HepG2 (cell line): ENCODE results near the gene NOTUM. TPM values are rescaled to one million over a fixed set of nuclear protein-coding genes. Genes with fewer than 3 reads are reported as not detected.
A peak's percentile ranks its signal among the peaks of the same experiment; 100 is the strongest.

Experiments used
- ATF6 ChIP-seq: sonication (generic); formaldehyde crosslinking; conservative IDR thresholded peaks from 2 replicates; pipeline ENCODE4 v1.4.0; 2020; ENCODE audit warnings: missing genetic modification reagents
- DR1 ChIP-seq: sonication (generic); formaldehyde crosslinking; IDR thresholded peaks from 2 replicates; pipeline ENCODE4 v1.8.0; 2021; ENCODE audit warnings: mild to moderate bottlenecking, missing genetic modification reagents, inconsistent platforms
- EP300 ChIP-seq, 3 experiments: sonication (generic) in 1 of 3; formaldehyde crosslinking in 1 of 3; IDR thresholded peaks; 2 replicates each; pipeline versions ENCODE4 v1.5.1 to v1.6.1; 2011 to 2020; ENCODE audit warnings: low read depth in 2 of 3, low read length in 2 of 3, borderline replicate concordance in 1 of 3, improper control_type of control experiment in 1 of 3, mild to moderate bottlenecking in 1 of 3, missing genetic modification reagents in 1 of 3, moderate library complexity in 1 of 3
- KLF11 ChIP-seq: IDR thresholded peaks from 2 replicates; pipeline ENCODE4 v1.6.1; 2016; ENCODE audit warnings: missing compliant biosample characterization
- MEF2D ChIP-seq: sonication (generic); formaldehyde crosslinking; IDR thresholded peaks from 2 replicates; pipeline ENCODE4 v1.5.1; 2020; ENCODE audit warnings: mild to moderate bottlenecking, missing genetic modification reagents
- NCOA1 ChIP-seq: sonication (generic); formaldehyde crosslinking; IDR thresholded peaks from 2 replicates; pipeline ENCODE4 v1.9.0; 2021; ENCODE audit warnings: missing genetic modification reagents
- RFXANK ChIP-seq: IDR thresholded peaks from 2 replicates; pipeline ENCODE4 v1.6.1; 2016
- SRF ChIP-seq: IDR thresholded peaks from 2 replicates; pipeline ENCODE4 v1.6.1; 2011; ENCODE audit warnings: mild to moderate bottlenecking, low read depth, low read length, moderate library complexity
- TARDBP ChIP-seq: sonication (generic); formaldehyde crosslinking; IDR thresholded peaks from 2 replicates; pipeline ENCODE4 v1.8.0; 2022; ENCODE audit warnings: mild to moderate bottlenecking, missing genetic modification reagents
- TRIM24 ChIP-seq: sonication (generic); formaldehyde crosslinking; IDR thresholded peaks from 2 replicates; pipeline ENCODE4 v1.8.0; 2022; ENCODE audit warnings: mild to moderate bottlenecking, missing genetic modification reagents
- U2AF1 ChIP-seq: fragments of 200-400 bp; formaldehyde crosslinking; optimal IDR thresholded peaks from 2 replicates; pipeline ENCODE3; 2017; ENCODE audit warnings: mild to moderate bottlenecking, low read depth, low read length
- ZBTB8A ChIP-seq: sonication (generic); formaldehyde crosslinking; IDR thresholded peaks from 2 replicates; pipeline ENCODE4 v1.4.0; 2020; ENCODE audit warnings: mild to moderate bottlenecking, low read depth, missing genetic modification reagents, borderline replicate concordance
- ZNF138 ChIP-seq: sonication (generic); formaldehyde crosslinking; IDR thresholded peaks from 2 replicates; pipeline ENCODE4 v1.5.0; 2020; ENCODE audit warnings: mild to moderate bottlenecking, low read depth, missing genetic modification reagents
- ZNF160 ChIP-seq: sonication (generic); formaldehyde crosslinking; IDR thresholded peaks from 2 replicates; pipeline ENCODE4 v1.8.0; 2022; ENCODE audit warnings: mild to moderate bottlenecking, inconsistent platforms, missing genetic modification reagents
- ZNF180 ChIP-seq: sonication (generic); formaldehyde crosslinking; IDR thresholded peaks from 2 replicates; pipeline ENCODE4 v1.4.0; 2020; ENCODE audit warnings: low read depth, missing genetic modification reagents, borderline replicate concordance
- ZNF230 ChIP-seq: sonication (generic); formaldehyde crosslinking; IDR thresholded peaks from 2 replicates; pipeline ENCODE4 v1.4.0; 2020; ENCODE audit warnings: mild to moderate bottlenecking, missing genetic modification reagents
- ZNF276 ChIP-seq: sonication (generic); formaldehyde crosslinking; IDR thresholded peaks from 2 replicates; pipeline ENCODE4 v1.4.0; 2020; ENCODE audit warnings: mild to moderate bottlenecking, low read depth, missing genetic modification reagents
- ZNF292 ChIP-seq: sonication (generic); formaldehyde crosslinking; IDR thresholded peaks from 2 replicates; pipeline ENCODE4 v1.8.1; 2022; ENCODE audit warnings: mild to moderate bottlenecking, low read depth, missing genetic modification reagents, borderline replicate concordance
- ZNF296 ChIP-seq: sonication (generic); formaldehyde crosslinking; conservative IDR thresholded peaks from 2 replicates; pipeline ENCODE4 v1.5.0; 2020; ENCODE audit warnings: mild to moderate bottlenecking, missing genetic modification reagents
- ZNF556 ChIP-seq: sonication (generic); formaldehyde crosslinking; IDR thresholded peaks from 2 replicates; pipeline ENCODE4 v1.4.0; 2020; ENCODE audit warnings: mild to moderate bottlenecking, missing genetic modification reagents, borderline replicate concordance
- ZNF597 ChIP-seq: sonication (generic); formaldehyde crosslinking; IDR thresholded peaks from 2 replicates; pipeline ENCODE4 v1.5.0; 2020; ENCODE audit warnings: missing genetic modification reagents
- ZNF766 ChIP-seq: sonication (generic); formaldehyde crosslinking; IDR thresholded peaks from 2 replicates; pipeline ENCODE4 v1.5.0; 2020; ENCODE audit warnings: missing genetic modification reagents, borderline replicate concordance
- ZNF788 ChIP-seq: sonication (generic); formaldehyde crosslinking; IDR thresholded peaks from 2 replicates; pipeline ENCODE4 v1.5.0; 2020; ENCODE audit warnings: mild to moderate bottlenecking, missing genetic modification reagents, borderline replicate concordance
- polyA plus RNA-seq, 8 experiments: library from polyadenylated mRNA; depleted of rRNA in 3 of 8; stranded (reverse) in 7 of 8; unstranded in 1 of 8; fragments of >200 nt; fragmentation: Illumina TruSeq in 4 of 8; extraction: Trizol in 4 of 8; gene quantifications; 2 replicates each; pipeline versions ENCODE4 v1.2.1 to v1.2.3, GENCODE V29; 2011 to 2016; ENCODE audit warnings: low read depth in 4 of 8, missing spikeins in 1 of 8, mixed read lengths in 1 of 8; ENCODE audit not compliant: insufficient read depth in 1 of 8
- total RNA-seq, 5 experiments: library from RNA; depleted of rRNA; stranded (reverse); fragments of >200 nt; fragmentation: Illumina TruSeq; extraction: Trizol; gene quantifications; 2 replicates each; pipeline ENCODE4 v1.2.3, GENCODE V29; 2016; ENCODE audit warnings: low read depth in 1 of 5

NOTUM gene
- total and polyA plus RNA-seq, 2 of the 13 experiments (the other 11 are each of a cell fraction or from before 2014, with no cell fraction given) = 150 to 160 TPM

DNA sequence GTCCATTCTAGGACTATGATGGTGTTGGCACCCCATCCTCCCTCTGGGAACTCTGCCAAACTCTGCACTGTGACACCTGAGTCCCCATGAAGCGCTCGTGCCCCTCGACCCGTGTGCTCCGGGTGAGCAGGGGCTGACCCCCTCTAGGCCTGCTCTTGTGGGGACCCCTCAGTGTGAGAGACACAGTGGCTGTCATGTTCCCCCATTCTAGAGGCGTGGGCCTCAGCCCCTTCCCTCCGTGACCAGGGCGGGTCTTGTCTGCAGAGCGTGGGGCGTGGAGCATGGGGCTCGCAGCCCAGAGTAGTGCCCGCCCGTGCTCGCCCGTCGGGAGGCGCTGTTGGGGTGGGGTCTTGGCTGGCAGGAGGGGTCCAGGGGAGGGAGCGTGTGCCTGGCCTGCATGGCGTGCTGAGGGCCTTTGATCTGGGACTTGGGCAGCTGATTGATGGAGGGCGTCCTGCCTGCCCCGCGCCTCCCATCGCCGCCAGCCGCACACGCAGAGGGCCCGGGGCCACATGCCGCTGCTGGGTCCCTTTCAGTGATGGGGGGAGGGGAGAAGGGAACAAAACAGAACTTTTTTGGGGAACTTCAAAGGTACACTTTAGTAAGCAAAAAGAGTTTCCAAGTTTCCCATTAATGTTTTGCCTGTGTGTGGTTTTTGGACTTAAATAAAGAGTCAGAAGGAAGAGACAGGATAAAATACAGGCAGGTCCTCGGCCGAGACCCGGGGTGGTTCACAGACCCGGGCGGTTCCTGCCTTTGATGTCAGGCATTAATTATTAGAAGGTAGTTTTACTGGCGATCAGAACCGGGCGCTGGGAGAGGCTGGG, 39.2 kb upstream of the NOTUM start (continued):
- 0 out of 2 replicates have a peak, but pooled peaks have one; percentile 34 for TF ChIP-seq TRIM24 (CRISPR knock-in tag)
- TF ChIP-seq ZNF296 (CRISPR knock-in tag) = peak; percentile 86
- TF ChIP-seq TARDBP (CRISPR knock-in tag) = no peak
- no peak; the same call in 1 of the 2 replicates for TF ChIP-seq ZNF230 (CRISPR knock-in tag)
- TF ChIP-seq ZNF788 (CRISPR knock-in tag) = peak; percentile 28; the same call in 1 of the 2 replicates
- 0 out of 2 replicates have a peak, but pooled peaks have one; percentile 8 for TF ChIP-seq ZBTB8A (CRISPR knock-in tag)
- no peak for TF ChIP-seq ZNF597 (CRISPR knock-in tag)
- TF ChIP-seq ZNF556 (CRISPR knock-in tag) = peak; percentile 18; the same call in 1 of the 2 replicates
- 0 out of 2 replicates have a peak, but pooled peaks have one; percentile 6 for TF ChIP-seq MEF2D (CRISPR knock-in tag)
- 0 out of 4 replicates have a peak, but pooled peaks of 1 of the 2 experiments have one; percentile 48 for TF ChIP-seq EP300 (IDR thresholded peaks at IDR 0.05; ENCODE audit: low read depth in 2 of 2, low read length in 2 of 2)
- TF ChIP-seq EP300 (CRISPR knock-in tag; IDR thresholded peaks at IDR 0.05; ENCODE audit: borderline replicate concordance) = peak; percentile 71
- TF ChIP-seq DR1 (CRISPR knock-in tag) = peak; percentile 24; the same call in 1 of the 2 replicates
- peak; percentile 89; the same call in 1 of the 2 replicates for TF ChIP-seq ZNF276
- TF ChIP-seq ZNF160 (CRISPR knock-in tag) = peak; percentile 28; the same call in 1 of the 2 replicates
- no peak for TF ChIP-seq ZNF180
- peak; percentile 55; the same call in 1 of the 2 replicates for TF ChIP-seq ZNF292 (CRISPR knock-in tag)
- no peak for TF ChIP-seq ZNF138
- TF ChIP-seq KLF11 = peak; percentile 84; the same call in 1 of the 2 replicates
- no peak for TF ChIP-seq U2AF1
- TF ChIP-seq NCOA1 (CRISPR knock-in tag) = peak; percentile 91; the same call in 1 of the 2 replicates
- TF ChIP-seq ZNF766 (CRISPR knock-in tag) = no peak
- TF ChIP-seq SRF = no peak
- TF ChIP-seq RFXANK (CRISPR knock-in tag) = 0 out of 2 replicates have a peak, but pooled peaks have one; percentile 39
- TF ChIP-seq ATF6 (CRISPR knock-in tag) = no peak
